ENCODE results near the gene CDC16.
"Not testable (repeated sequence)": the region's sequence is repeated elsewhere in the genome, so short reads cannot be mapped to it uniquely, and the experiment has no call there.

CDC16 gene

DNA sequence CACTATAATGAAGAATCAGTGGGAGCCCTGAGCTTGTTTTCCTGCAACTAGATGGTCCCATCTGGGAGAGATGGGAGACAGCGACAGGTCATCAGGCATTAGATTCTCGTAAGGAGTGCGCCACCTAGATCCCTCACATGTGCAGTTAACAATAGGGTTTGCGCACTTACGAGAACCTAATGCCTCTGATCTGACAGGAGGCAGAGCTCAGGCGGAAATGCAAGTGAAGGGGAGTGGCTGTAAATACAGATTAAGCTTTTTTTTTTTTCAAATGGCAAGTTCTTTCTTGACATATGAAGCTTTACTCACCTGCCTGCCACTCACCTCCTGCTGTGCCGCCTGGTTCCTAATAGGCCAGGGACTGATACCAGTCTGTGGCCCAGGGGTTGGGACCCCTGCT, 14.4 kb downstream of the CDC16 start:
- H3K9ac ChIP-seq (ENCODE audit: insufficient read length, low read depth) = no peak overlapping the region
- DNase-seq (ENCODE audit: low read depth, low spot score) = no peak
- peaks cover 95% of the 10 kb centered on the region for H3K36me3 ChIP-seq (ENCODE audit: insufficient read depth, insufficient read length, low read length)
- TF ChIP-seq ZNF274 (IDR thresholded peaks at IDR 0.05; ENCODE audit: low read depth, low read length) = no peak
- no peak for TF ChIP-seq SUZ12 (IDR thresholded peaks at IDR 0.05; ENCODE audit: extremely low read depth, insufficient read depth, insufficient read length)
- no peak for TF ChIP-seq YY1 (IDR thresholded peaks at IDR 0.05; ENCODE audit: insufficient read depth, insufficient read length)
- H3K4me1 ChIP-seq (ENCODE audit: insufficient read depth, insufficient read length) = no peaks in the 10 kb centered on the region
- no peak overlapping the region for H3K4me3 ChIP-seq (ENCODE audit: insufficient read length, low read depth)
- H3K27me3 ChIP-seq (ENCODE audit: insufficient read depth, insufficient read length) = no peaks in the 10 kb centered on the region
- no peaks in the 10 kb centered on the region for H3K9me3 ChIP-seq (ENCODE audit: insufficient read depth, low read length)

DNA sequence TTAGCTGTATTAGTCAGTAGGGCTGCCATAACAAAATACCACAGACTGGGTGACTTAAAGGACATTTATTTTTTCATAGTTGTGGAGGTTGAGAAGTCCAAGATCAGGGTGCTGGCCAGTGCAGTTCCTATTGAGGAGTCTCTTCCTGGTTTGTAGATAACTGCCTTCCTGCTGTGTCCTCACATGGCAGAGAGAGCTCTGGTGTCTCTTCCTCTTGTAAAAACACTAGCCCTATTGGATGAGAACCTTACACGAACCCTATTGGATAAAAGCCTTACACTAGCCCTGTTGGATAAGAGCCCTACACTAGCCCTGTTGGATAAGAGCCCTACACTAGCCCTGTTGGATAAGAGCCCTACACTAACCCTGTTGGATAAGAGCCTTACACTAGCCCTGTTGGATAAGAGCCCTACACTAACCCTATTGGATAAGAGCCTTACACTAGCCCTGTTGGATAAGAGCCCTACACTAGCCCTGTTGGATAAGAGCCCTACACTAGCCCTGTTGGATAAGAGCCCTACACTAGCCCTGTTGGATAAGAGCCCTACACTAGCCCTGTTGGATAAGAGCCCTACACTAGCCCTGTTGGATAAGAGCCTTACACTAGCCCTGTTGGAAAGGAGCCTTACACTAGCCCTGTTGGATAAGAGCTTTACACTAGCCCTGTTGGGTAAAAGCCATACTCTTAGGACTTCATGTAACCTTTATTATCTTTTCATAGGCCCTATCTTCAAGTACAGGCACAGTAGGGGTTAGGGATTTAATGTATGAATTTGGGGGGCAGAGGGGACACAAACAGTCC, 17.1 kb downstream of the CDC16 start:
- H3K9ac ChIP-seq (ENCODE audit: insufficient read length, low read depth); DNase-seq (ENCODE audit: low read depth, low spot score); H3K4me3 ChIP-seq (ENCODE audit: insufficient read length, low read depth); H3K27me3 ChIP-seq (ENCODE audit: insufficient read depth, insufficient read length); H3K4me1 ChIP-seq (ENCODE audit: insufficient read depth, insufficient read length); H3K9me3 ChIP-seq (ENCODE audit: insufficient read depth, low read length): not testable (repeated sequence)
- H3K36me3 ChIP-seq (ENCODE audit: insufficient read depth, insufficient read length, low read length) = peaks cover 88% of the 10 kb centered on the region

DNA sequence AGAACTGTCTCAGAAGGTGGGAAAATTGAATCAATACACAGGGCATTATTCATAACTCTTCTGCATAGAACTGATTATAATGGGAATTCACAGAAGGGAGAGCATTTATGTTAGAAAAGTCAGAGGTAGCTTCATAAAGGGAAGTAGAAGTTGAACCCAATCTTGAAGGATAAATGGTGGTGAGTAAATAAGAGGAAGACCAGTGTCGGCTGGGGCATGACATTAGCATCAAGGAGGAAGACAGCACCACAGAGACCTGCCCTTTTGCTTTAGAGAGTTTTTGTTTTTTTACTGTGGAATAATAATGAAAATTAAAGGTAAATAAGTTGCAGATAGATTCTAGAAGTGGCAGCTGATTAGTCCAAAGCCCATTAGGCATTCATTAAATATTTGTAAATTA, 21.9 kb downstream of the CDC16 start:
- no peak overlapping the region for H3K4me3 ChIP-seq (ENCODE audit: insufficient read length, low read depth)
- H3K4me1 ChIP-seq (ENCODE audit: insufficient read depth, insufficient read length) = no peaks in the 10 kb centered on the region
- peaks cover 79% of the 10 kb centered on the region for H3K36me3 ChIP-seq (ENCODE audit: insufficient read depth, insufficient read length, low read length)
- no peak for TF ChIP-seq SUZ12 (IDR thresholded peaks at IDR 0.05; ENCODE audit: extremely low read depth, insufficient read depth, insufficient read length)
- TF ChIP-seq YY1 (IDR thresholded peaks at IDR 0.05; ENCODE audit: insufficient read depth, insufficient read length) = no peak
- no peak for TF ChIP-seq ZNF274 (IDR thresholded peaks at IDR 0.05; ENCODE audit: low read depth, low read length)
- no peak overlapping the region for H3K9ac ChIP-seq (ENCODE audit: insufficient read length, low read depth)
- DNase-seq (ENCODE audit: low read depth, low spot score) = no peak
- no peaks in the 10 kb centered on the region for H3K9me3 ChIP-seq (ENCODE audit: insufficient read depth, low read length)
- no peaks in the 10 kb centered on the region for H3K27me3 ChIP-seq (ENCODE audit: insufficient read depth, insufficient read length)

DNA sequence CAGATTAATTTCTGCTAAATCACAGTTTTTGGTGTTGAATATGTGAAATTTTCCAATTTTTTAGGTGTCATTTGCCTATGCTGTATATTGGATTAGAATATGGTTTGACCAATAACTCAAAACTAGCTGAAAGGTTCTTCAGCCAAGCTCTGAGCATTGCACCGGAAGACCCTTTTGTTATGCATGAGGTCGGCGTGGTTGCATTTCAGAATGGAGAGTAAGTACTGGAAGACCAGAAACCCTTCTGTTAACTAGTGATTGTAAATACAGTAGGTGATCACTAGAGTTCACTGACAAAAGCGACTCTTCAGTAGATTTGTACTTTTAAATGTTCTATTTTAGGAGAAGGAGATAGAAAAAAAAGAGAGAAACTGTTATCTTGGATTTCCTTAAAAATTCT, 22.3 kb downstream of the CDC16 start:
- no peaks in the 10 kb centered on the region for H3K27me3 ChIP-seq (ENCODE audit: insufficient read depth, insufficient read length)
- H3K4me3 ChIP-seq (ENCODE audit: insufficient read length, low read depth) = no peak overlapping the region
- H3K36me3 ChIP-seq (ENCODE audit: insufficient read depth, insufficient read length, low read length) = peaks cover 80% of the 10 kb centered on the region
- no peak overlapping the region for H3K9ac ChIP-seq (ENCODE audit: insufficient read length, low read depth)
- no peaks in the 10 kb centered on the region for H3K4me1 ChIP-seq (ENCODE audit: insufficient read depth, insufficient read length)
- no peak for DNase-seq (ENCODE audit: low read depth, low spot score)
- no peaks in the 10 kb centered on the region for H3K9me3 ChIP-seq (ENCODE audit: insufficient read depth, low read length)
- TF ChIP-seq YY1 (IDR thresholded peaks at IDR 0.05; ENCODE audit: insufficient read depth, insufficient read length) = no peak
- no peak for TF ChIP-seq ZNF274 (IDR thresholded peaks at IDR 0.05; ENCODE audit: low read depth, low read length)
- no peak for TF ChIP-seq SUZ12 (IDR thresholded peaks at IDR 0.05; ENCODE audit: extremely low read depth, insufficient read depth, insufficient read length)

DNA sequence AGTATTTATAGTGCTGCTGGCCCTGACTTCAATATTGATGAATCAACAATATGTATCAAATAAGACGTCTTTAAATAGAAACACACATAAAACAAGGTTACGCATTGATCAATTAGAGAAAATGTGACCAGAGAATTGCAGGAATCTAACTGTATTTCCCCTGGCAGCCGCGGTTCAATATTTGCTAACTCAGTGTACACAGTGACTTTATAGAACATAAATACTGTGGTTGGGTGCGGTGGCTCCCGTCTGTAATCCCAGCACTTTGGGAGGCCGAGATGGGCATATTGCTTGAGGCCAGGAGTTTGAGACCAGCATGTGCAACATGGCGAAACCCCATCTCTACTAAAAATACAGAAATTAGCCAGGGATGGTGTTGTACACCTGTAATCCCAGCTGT, 23.9 kb downstream of the CDC16 start:
- peaks cover 82% of the 10 kb centered on the region for H3K36me3 ChIP-seq (ENCODE audit: insufficient read depth, insufficient read length, low read length)
- no peak overlapping the region for H3K9ac ChIP-seq (ENCODE audit: insufficient read length, low read depth)
- DNase-seq (ENCODE audit: low read depth, low spot score) = no peak
- H3K4me3 ChIP-seq (ENCODE audit: insufficient read length, low read depth) = no peak overlapping the region
- TF ChIP-seq SUZ12 (IDR thresholded peaks at IDR 0.05; ENCODE audit: extremely low read depth, insufficient read depth, insufficient read length) = no peak
- TF ChIP-seq YY1 (IDR thresholded peaks at IDR 0.05; ENCODE audit: insufficient read depth, insufficient read length) = no peak
- no peak for TF ChIP-seq ZNF274 (IDR thresholded peaks at IDR 0.05; ENCODE audit: low read depth, low read length)
- no peaks in the 10 kb centered on the region for H3K4me1 ChIP-seq (ENCODE audit: insufficient read depth, insufficient read length)
- H3K27me3 ChIP-seq (ENCODE audit: insufficient read depth, insufficient read length) = no peaks in the 10 kb centered on the region
- H3K9me3 ChIP-seq (ENCODE audit: insufficient read depth, low read length) = no peaks in the 10 kb centered on the region

DNA sequence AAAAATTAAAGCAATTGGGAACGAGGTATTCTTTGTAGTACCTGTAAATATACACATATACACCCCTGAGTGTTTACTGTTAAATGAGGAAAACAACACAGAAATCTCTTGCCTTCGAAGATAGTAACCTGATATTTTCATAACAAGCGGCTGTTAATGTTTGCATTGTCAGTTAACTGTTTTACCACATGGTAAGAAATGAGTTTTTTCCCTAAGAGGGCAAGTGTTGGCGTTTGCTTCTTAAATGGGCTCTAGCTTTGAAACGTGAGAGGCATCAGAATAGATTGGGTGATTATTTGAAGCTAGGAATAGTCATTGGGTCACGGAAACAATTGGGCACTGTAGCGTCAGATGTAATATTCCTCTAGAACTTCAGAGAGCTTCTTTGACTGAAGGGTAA, 24.7 kb downstream of the CDC16 start:
- Histone ChIP-seq H3K36me3 (ENCODE audit: insufficient read depth, insufficient read length, low read length) (peaks cover 78% of the 10 kb centered on the region), H3K9ac (ENCODE audit: insufficient read length, low read depth) (no peak overlapping the region), H3K4me3 (ENCODE audit: insufficient read length, low read depth) (no peak overlapping the region), H3K4me1 (ENCODE audit: insufficient read depth, insufficient read length) (no peaks in the 10 kb centered on the region), H3K27me3 (ENCODE audit: insufficient read depth, insufficient read length) (no peaks in the 10 kb centered on the region), H3K9me3 (ENCODE audit: insufficient read depth, low read length) (no peaks in the 10 kb centered on the region)
- TF ChIP-seq YY1 (IDR thresholded peaks at IDR 0.05; ENCODE audit: insufficient read depth, insufficient read length) (no peak), SUZ12 (IDR thresholded peaks at IDR 0.05; ENCODE audit: extremely low read depth, insufficient read depth, insufficient read length) (no peak), ZNF274 (IDR thresholded peaks at IDR 0.05; ENCODE audit: low read depth, low read length) (no peak)
- DNase-seq (ENCODE audit: low read depth, low spot score) = no peak

DNA sequence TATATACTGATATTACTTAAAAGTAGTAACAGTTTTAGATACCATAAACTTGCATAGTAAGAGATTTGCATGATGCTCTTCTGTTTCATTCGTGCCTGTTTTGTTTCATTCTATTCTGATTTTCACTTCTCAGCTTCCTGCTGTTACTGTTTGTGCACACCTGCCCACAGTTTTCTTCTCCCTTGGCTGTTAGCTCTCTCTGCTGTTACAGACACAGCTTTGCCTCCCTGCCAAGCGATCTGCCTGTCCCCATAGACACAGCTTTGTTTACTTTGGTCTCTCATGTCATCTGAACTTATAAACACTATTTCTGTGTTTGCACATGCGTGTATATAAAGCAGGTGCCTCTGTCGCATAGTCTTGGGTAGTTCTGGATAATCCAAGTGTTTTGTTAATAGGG, 25.3 kb downstream of the CDC16 start:
- Histone ChIP-seq H3K4me3 (ENCODE audit: insufficient read length, low read depth) (no peak overlapping the region), H3K27me3 (ENCODE audit: insufficient read depth, insufficient read length) (no peaks in the 10 kb centered on the region), H3K36me3 (ENCODE audit: insufficient read depth, insufficient read length, low read length) (peaks cover 77% of the 10 kb centered on the region), H3K4me1 (ENCODE audit: insufficient read depth, insufficient read length) (no peaks in the 10 kb centered on the region), H3K9ac (ENCODE audit: insufficient read length, low read depth) (no peak overlapping the region), H3K9me3 (ENCODE audit: insufficient read depth, low read length) (no peaks in the 10 kb centered on the region)
- TF ChIP-seq YY1 (IDR thresholded peaks at IDR 0.05; ENCODE audit: insufficient read depth, insufficient read length) (no peak), ZNF274 (IDR thresholded peaks at IDR 0.05; ENCODE audit: low read depth, low read length) (no peak), SUZ12 (IDR thresholded peaks at IDR 0.05; ENCODE audit: extremely low read depth, insufficient read depth, insufficient read length) (no peak)
- DNase-seq (ENCODE audit: low read depth, low spot score) = no peak

All from NT2/D1 (cell line).